Testis (tissue), 2 donors: ENCODE measurements around the gene PMM2.

Experiments
- POLR2A ChIP-seq: fragments of 450-650 bp; IDR thresholded peaks from one replicate; pipeline ENCODE4 v1.6.1; 2017; ENCODE audit warnings: antibody characterized with exemption, mild to moderate bottlenecking, moderate library complexity
- TF ChIP-seq, protein P1 (sequence below), 3 experiments: fragments of 450-650 bp in 2 of 3; fragments of 200-600 bp in 1 of 3; sonication (generic) in 1 of 3; IDR thresholded peaks; one replicate each; pipeline ENCODE4 v1.5.1; 2016 to 2019; ENCODE audit warnings: antibody characterized with exemption in 3 of 3, mild to moderate bottlenecking in 2 of 3, moderate library complexity in 1 of 3

DNA sequence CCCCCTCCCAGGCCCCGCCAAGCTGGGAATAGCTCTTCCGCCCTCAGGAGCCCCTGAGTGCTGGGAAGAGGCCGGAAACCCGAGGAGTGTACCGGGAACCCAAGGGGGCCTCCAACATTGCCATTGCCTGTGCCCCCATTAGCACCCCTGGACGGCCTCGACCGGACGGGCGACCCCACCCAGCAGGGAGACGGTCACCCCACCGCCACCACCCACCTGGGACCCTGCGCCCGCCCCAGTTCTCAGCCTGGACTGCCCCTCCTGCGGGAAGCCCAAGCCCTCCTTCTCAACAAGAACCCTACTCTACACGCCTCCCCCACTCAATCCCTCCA is 69.2 kb downstream of the PMM2 start:
- TF ChIP-seq, protein P1, sequence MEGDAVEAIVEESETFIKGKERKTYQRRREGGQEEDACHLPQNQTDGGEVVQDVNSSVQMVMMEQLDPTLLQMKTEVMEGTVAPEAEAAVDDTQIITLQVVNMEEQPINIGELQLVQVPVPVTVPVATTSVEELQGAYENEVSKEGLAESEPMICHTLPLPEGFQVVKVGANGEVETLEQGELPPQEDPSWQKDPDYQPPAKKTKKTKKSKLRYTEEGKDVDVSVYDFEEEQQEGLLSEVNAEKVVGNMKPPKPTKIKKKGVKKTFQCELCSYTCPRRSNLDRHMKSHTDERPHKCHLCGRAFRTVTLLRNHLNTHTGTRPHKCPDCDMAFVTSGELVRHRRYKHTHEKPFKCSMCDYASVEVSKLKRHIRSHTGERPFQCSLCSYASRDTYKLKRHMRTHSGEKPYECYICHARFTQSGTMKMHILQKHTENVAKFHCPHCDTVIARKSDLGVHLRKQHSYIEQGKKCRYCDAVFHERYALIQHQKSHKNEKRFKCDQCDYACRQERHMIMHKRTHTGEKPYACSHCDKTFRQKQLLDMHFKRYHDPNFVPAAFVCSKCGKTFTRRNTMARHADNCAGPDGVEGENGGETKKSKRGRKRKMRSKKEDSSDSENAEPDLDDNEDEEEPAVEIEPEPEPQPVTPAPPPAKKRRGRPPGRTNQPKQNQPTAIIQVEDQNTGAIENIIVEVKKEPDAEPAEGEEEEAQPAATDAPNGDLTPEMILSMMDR (IDR thresholded peaks at IDR 0.05), result no peak
- no peak for TF ChIP-seq POLR2A
